HepG2 (cell line): ENCODE data around the gene TTC6.

Experiments used
- HDAC2 ChIP-seq: sonication (generic); formaldehyde crosslinking; IDR thresholded peaks from 2 replicates; pipeline ENCODE4 v1.4.0; 2020; ENCODE audit warnings: missing genetic modification reagents
- KDM1A ChIP-seq: IDR thresholded peaks from 2 replicates; pipeline ENCODE4 v1.6.1; 2016; ENCODE audit warnings: missing compliant biosample characterization
- MLLT10 ChIP-seq: sonication (generic); formaldehyde crosslinking; IDR thresholded peaks from 2 replicates; pipeline ENCODE4 v1.4.0; 2020; ENCODE audit warnings: missing genetic modification reagents
- MYC ChIP-seq: sonication (generic); formaldehyde crosslinking; IDR thresholded peaks from 2 replicates; pipeline ENCODE4 v1.9.0; 2021; ENCODE audit warnings: missing genetic modification reagents, borderline replicate concordance
- NR2C2 ChIP-seq: sonication (generic); formaldehyde crosslinking; IDR thresholded peaks from 2 replicates; pipeline ENCODE4 v1.4.0; 2020; ENCODE audit warnings: missing genetic modification reagents, mild to moderate bottlenecking, moderate library complexity, borderline replicate concordance
- SMC3 ChIP-seq: IDR thresholded peaks from 2 replicates; pipeline ENCODE4 v1.6.1; 2011; ENCODE audit warnings: low read length, improper control_type of control experiment
- SP1 ChIP-seq, 2 experiments: fragments of 450-650 bp in 1 of 2; sonication (generic) in 1 of 2; formaldehyde crosslinking in 1 of 2; IDR thresholded peaks; 2 replicates each; pipeline versions ENCODE4 v1.4.0 to v1.6.1; 2016 to 2020; ENCODE audit warnings: missing genetic modification reagents in 1 of 2
- TAF1 ChIP-seq: sonication (generic); formaldehyde crosslinking; IDR thresholded peaks from 2 replicates; pipeline ENCODE4 v1.4.0; 2020; ENCODE audit warnings: missing genetic modification reagents
- TCF12 ChIP-seq, 2 experiments: fragments of 450-650 bp in 1 of 2; sonication (generic) in 1 of 2; formaldehyde crosslinking in 1 of 2; IDR thresholded peaks; 2 replicates each; pipeline versions ENCODE4 v1.6.1 to v1.8.0; 2017 to 2022; ENCODE audit warnings: antibody characterized with exemption in 1 of 2, mild to moderate bottlenecking in 1 of 2, missing genetic modification reagents in 1 of 2, moderate library complexity in 1 of 2
- ZNF10 ChIP-seq: sonication (generic); formaldehyde crosslinking; IDR thresholded peaks from 2 replicates; pipeline ENCODE4 v1.4.0; 2020; ENCODE audit warnings: mild to moderate bottlenecking, low read depth, missing genetic modification reagents, borderline replicate concordance
- TF ChIP-seq, protein P1 (sequence below), 2 experiments: sonication (generic) in 1 of 2; formaldehyde crosslinking in 1 of 2; IDR thresholded peaks; 2 replicates each; pipeline versions ENCODE4 v1.5.1 to v1.6.1; 2011 to 2020; ENCODE audit warnings: borderline replicate concordance in 1 of 2, low read depth in 1 of 2, low read length in 1 of 2, mild to moderate bottlenecking in 1 of 2, missing genetic modification reagents in 1 of 2, moderate library complexity in 1 of 2
- TF ChIP-seq, protein P2 (sequence below): IDR thresholded peaks from 2 replicates; pipeline ENCODE4 v1.6.1; 2016; ENCODE audit warnings: low read depth, control low read depth

DNA sequence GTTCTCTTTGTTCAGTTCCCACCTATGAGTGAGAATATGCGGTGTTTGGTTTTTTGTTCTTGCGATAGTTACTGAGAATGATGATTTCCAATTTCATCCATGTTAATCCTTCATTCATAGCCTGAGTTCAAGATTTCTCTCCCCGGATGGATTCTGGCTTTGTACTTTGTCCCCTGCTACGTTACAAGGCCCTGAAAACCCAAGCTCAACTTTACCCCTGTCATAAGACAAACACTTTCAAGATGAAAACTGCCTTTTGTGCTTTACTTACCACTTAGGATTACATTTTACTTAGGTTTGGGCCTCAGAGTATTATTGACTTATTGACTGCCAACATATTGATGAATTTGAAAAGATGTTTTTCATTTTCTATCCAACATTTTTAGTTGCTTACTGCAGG, 36.7 kb upstream of the TTC6 start:
- TF ChIP-seq TCF12 (IDR thresholded peaks at IDR 0.05), result no peak
- no peak for TF ChIP-seq TCF12 (CRISPR knock-in tag; IDR thresholded peaks at IDR 0.05)
- TF ChIP-seq SP1 (IDR thresholded peaks at IDR 0.05), result no peak
- no peak for TF ChIP-seq SP1 (CRISPR knock-in tag; IDR thresholded peaks at IDR 0.05)
- TF ChIP-seq, protein P1, sequence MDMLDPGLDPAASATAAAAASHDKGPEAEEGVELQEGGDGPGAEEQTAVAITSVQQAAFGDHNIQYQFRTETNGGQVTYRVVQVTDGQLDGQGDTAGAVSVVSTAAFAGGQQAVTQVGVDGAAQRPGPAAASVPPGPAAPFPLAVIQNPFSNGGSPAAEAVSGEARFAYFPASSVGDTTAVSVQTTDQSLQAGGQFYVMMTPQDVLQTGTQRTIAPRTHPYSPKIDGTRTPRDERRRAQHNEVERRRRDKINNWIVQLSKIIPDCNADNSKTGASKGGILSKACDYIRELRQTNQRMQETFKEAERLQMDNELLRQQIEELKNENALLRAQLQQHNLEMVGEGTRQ (IDR thresholded peaks at IDR 0.05; ENCODE audit: low read depth, low read length), result no peak
- TF ChIP-seq, protein P1 (CRISPR knock-in tag; IDR thresholded peaks at IDR 0.05; ENCODE audit: borderline replicate concordance), result no peak
- TF ChIP-seq ZNF10, result no peak
- no peak for TF ChIP-seq MYC (CRISPR knock-in tag)
- no peak for TF ChIP-seq KDM1A (CRISPR knock-in tag)
- TF ChIP-seq, protein P2, sequence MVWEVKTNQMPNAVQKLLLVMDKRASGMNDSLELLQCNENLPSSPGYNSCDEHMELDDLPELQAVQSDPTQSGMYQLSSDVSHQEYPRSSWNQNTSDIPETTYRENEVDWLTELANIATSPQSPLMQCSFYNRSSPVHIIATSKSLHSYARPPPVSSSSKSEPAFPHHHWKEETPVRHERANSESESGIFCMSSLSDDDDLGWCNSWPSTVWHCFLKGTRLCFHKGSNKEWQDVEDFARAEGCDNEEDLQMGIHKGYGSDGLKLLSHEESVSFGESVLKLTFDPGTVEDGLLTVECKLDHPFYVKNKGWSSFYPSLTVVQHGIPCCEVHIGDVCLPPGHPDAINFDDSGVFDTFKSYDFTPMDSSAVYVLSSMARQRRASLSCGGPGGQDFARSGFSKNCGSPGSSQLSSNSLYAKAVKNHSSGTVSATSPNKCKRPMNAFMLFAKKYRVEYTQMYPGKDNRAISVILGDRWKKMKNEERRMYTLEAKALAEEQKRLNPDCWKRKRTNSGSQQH (CRISPR knock-in tag), result no peak
- TF ChIP-seq MLLT10 (CRISPR knock-in tag), result no peak
- no peak for TF ChIP-seq TAF1 (CRISPR knock-in tag)
- TF ChIP-seq NR2C2 (CRISPR knock-in tag), result no peak
- TF ChIP-seq SMC3, result no peak
- TF ChIP-seq HDAC2 (CRISPR knock-in tag), result no peak
